Measurements from ENCODE around the gene HJURP. TPM values are rescaled to one million over a fixed set of nuclear protein-coding genes. Genes with fewer than 3 reads are reported as not detected.
A peak's percentile ranks its signal among the peaks of the same experiment; 100 is the strongest.

Gene HJURP
- polyA plus RNA-seq, 4 donors = 0.81 to 10.7 (median 5.9) TPM

DNA sequence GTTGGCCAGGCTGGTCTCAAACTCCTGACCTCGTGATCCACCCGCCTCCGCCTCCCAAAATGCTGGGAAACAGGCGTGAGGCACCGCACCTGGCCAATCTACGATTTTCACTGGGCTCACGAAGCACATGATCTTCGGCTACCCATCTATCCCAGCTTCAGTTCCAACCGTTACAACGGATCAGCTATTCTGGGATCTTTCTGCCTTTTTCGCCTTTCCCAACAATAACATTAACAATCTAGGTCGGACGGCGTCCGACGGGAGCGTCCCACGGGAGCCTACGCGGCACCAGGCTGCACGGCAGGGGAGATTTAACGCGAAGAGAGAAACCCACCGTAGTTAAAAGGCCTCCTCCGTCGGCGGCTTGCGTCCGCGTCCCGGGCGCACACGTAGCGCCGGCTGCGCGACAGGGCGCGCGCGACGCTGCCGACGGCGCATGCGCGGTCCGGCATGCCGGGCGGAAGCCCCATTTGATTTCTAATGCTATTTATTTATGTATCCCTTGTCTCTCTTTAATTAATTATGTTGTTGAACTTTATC lies 13.7 kb upstream of the HJURP start, which contains the start of gene MSL3B:
TSS of gene MSL3B (minus strand) at position 394 of the 540 bp plus-strand sequence.
- Histone ChIP-seq H3K4me3 (ENCODE audit: low read depth in 1 of 3, low read length in 3 of 3) (peak within 1 kb of the TSS; percentile 21 to 66 (median 56)), H3K9me3 (ENCODE audit: control insufficient read depth in 2 of 2, insufficient read depth in 1 of 2, low read depth in 1 of 2, low read length in 1 of 2) (peaks cover 0 to 8% of the 10 kb centered on the region in 2 donors), H3K27ac (ENCODE audit: low read depth in 1 of 3, low read length in 2 of 3) (peak within 1 kb of the TSS in 1 of 3 donors; percentile 22), H3K4me1 (ENCODE audit: control insufficient read depth in 3 of 3, insufficient read depth in 2 of 3, low read depth in 1 of 3, low read length in 2 of 3) (peaks cover 0 to 3% (median 0%) of the 10 kb centered on the region in 3 donors), H3K27me3 (ENCODE audit: control insufficient read depth in 3 of 3, insufficient read depth in 3 of 3, low read length in 3 of 3) (peaks cover 0 to 2% (median 0%) of the 10 kb centered on the region in 3 donors), H3K36me3 (ENCODE audit: control insufficient read depth in 3 of 3, insufficient read depth in 2 of 3, low read depth in 1 of 3, low read length in 3 of 3) (peaks cover 0 to 3% (median 0%) of the 10 kb centered on the region in 3 donors)
- WGBS, 3 donors = 8 to 10% (median 8%) methylated on average over 50 of the region's 50 CpGs
- DNase-seq = peak; percentile 65 to 77
- FAIRE-seq = no peak

DNA sequence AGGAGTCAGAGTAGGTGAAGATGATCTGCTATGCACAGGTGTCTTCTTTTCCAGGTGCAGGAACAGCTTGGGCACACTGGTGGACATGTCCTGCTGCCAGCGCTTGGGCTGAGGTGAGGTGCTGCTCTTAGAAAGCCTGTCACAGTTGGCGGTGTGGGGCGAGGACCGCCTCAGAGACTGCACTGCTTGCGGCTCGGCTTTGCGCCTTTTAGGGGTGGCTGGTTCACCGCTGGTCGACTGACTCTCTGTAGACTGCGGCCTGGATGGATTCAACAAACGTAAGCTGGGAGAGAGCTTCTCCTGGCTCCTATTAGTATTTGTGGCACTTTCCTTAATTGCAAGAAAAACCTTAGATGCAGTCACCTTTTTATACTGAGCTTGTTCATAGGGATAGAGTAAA lies 12.1 kb upstream of the HJURP start:
- Histone ChIP-seq H3K4me3 (ENCODE audit: low read depth in 1 of 3, low read length in 3 of 3) (no peak overlapping the region), H3K4me1 (ENCODE audit: control insufficient read depth in 3 of 3, insufficient read depth in 2 of 3, low read depth in 1 of 3, low read length in 2 of 3) (peaks cover 0 to 3% (median 0%) of the 10 kb centered on the region in 3 donors), H3K36me3 (ENCODE audit: control insufficient read depth in 3 of 3, insufficient read depth in 2 of 3, low read depth in 1 of 3, low read length in 3 of 3) (peaks cover 0 to 3% (median 0%) of the 10 kb centered on the region in 3 donors), H3K27ac (ENCODE audit: low read depth in 1 of 3, low read length in 2 of 3) (no peak overlapping the region), H3K9me3 (ENCODE audit: control insufficient read depth in 2 of 2, insufficient read depth in 1 of 2, low read depth in 1 of 2, low read length in 1 of 2) (peaks cover 0 to 8% of the 10 kb centered on the region in 2 donors), H3K27me3 (ENCODE audit: control insufficient read depth in 3 of 3, insufficient read depth in 3 of 3, low read length in 3 of 3) (peaks cover 0 to 2% (median 0%) of the 10 kb centered on the region in 3 donors)
- FAIRE-seq = no peak
- DNase-seq = no peak
- 94 to 100% (median 98%) methylated on average over 11 of the region's 11 CpGs for WGBS, 3 donors

DNA sequence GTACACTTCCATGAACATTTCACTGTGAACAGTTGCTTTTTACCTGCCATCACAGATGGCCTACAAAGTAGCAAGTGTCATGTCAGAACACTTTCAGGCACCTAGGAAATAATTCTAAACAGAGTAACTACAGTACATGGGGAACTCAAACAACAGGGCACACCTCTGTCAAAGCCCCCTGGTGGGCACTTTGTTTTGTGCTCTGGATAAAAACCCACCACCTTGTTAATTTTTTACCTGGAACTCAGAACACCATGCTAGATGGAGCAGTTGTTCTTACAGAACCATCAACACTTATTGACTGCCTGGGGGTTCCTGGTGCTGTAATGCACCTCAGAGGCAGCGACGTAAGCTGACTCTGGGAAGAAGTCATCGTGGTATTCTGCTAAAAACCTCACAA lies 11.5 kb upstream of the HJURP start:
- H3K27me3 ChIP-seq (ENCODE audit: control insufficient read depth in 3 of 3, insufficient read depth in 3 of 3, low read length in 3 of 3) = peaks cover 0 to 2% (median 0%) of the 10 kb centered on the region in 3 donors
- DNase-seq (no peak), FAIRE-seq (no peak)
- 81 to 97% (median 87%) methylated on average over 3 of the region's 3 CpGs for WGBS, 3 donors
- peaks cover 0 to 3% (median 0%) of the 10 kb centered on the region in 3 donors for H3K36me3 ChIP-seq (ENCODE audit: control insufficient read depth in 3 of 3, insufficient read depth in 2 of 3, low read depth in 1 of 3, low read length in 3 of 3)
- peaks cover 0 to 8% of the 10 kb centered on the region in 2 donors for H3K9me3 ChIP-seq (ENCODE audit: control insufficient read depth in 2 of 2, insufficient read depth in 1 of 2, low read depth in 1 of 2, low read length in 1 of 2)
- peaks cover 0 to 3% (median 0%) of the 10 kb centered on the region in 3 donors for H3K4me1 ChIP-seq (ENCODE audit: control insufficient read depth in 3 of 3, insufficient read depth in 2 of 3, low read depth in 1 of 3, low read length in 2 of 3)
- H3K4me3 ChIP-seq (ENCODE audit: low read depth in 1 of 3, low read length in 3 of 3) = no peak overlapping the region
- H3K27ac ChIP-seq (ENCODE audit: low read depth in 1 of 3, low read length in 2 of 3) = no peak overlapping the region

DNA sequence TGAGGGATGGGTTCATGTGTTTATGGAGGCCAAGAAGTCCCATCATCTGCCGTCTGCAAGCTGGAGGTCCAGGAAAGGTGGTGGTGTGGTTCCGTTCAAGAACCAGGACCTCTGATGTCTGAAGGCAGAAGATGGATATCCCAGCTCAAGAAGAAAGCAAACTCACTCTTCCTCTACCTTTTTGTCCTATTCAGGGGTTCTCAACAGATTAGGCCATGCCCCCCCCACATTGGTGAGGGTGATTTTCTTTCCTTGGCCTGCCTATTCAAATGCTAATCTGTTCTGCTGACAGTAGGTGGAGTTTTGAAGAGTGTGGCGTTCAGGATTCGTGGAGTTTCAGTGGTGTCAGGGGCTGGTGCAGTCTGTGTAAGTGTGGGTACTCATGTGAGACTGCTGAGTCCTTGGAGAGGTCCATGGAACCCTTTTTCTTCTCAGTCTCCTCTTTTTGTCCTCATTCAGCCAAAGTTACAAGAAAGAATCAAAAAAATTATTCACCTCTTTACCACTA lies 8.0 kb upstream of the HJURP start:
- DNase-seq = no peak
- Histone ChIP-seq H3K27me3 (ENCODE audit: control insufficient read depth in 3 of 3, insufficient read depth in 3 of 3, low read length in 3 of 3) (no peaks in the 10 kb centered on the region), H3K27ac (ENCODE audit: low read depth in 1 of 3, low read length in 2 of 3) (no peak overlapping the region), H3K4me1 (ENCODE audit: control insufficient read depth in 3 of 3, insufficient read depth in 2 of 3, low read depth in 1 of 3, low read length in 2 of 3) (peaks cover 0 to 4% (median 0%) of the 10 kb centered on the region in 3 donors), H3K36me3 (ENCODE audit: control insufficient read depth in 3 of 3, insufficient read depth in 2 of 3, low read depth in 1 of 3, low read length in 3 of 3) (peaks cover 0 to 3% (median 0%) of the 10 kb centered on the region in 3 donors), H3K9me3 (ENCODE audit: control insufficient read depth in 2 of 2, insufficient read depth in 1 of 2, low read depth in 1 of 2, low read length in 1 of 2) (peaks cover 0 to 8% of the 10 kb centered on the region in 2 donors), H3K4me3 (ENCODE audit: low read depth in 1 of 3, low read length in 3 of 3) (no peak overlapping the region)
- no peak for FAIRE-seq
- WGBS, 3 donors = 69 to 89% (median 81%) methylated on average over 4 of the region's 4 CpGs

DNA sequence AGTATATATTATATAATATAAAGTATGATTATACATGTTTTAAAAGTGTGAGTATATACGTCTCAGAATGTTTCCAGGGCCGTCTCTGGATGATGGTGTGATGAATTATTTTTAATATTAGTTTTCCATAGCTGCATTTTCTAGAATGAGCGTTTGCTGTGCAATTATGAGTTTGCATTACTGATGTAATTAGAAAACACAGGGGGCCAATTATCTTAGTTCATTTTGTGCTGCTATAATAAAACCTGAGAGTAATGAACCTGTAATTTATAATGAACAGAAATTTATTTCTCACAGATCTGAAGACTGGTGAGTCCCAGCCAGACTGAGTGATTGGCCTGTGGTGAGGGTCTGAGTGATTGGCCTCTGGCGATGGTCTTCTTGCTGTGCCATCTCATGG lies 4.0 kb upstream of the HJURP start:
- Histone ChIP-seq H3K4me3 (ENCODE audit: low read depth in 1 of 3, low read length in 3 of 3) (no peak overlapping the region), H3K9me3 (ENCODE audit: control insufficient read depth in 2 of 2, insufficient read depth in 1 of 2, low read depth in 1 of 2, low read length in 1 of 2) (no peaks in the 10 kb centered on the region), H3K4me1 (ENCODE audit: control insufficient read depth in 3 of 3, insufficient read depth in 2 of 3, low read depth in 1 of 3, low read length in 2 of 3) (peaks cover 0 to 7% (median 0%) of the 10 kb centered on the region in 3 donors), H3K27ac (ENCODE audit: low read depth in 1 of 3, low read length in 2 of 3) (no peak overlapping the region), H3K27me3 (ENCODE audit: control insufficient read depth in 3 of 3, insufficient read depth in 3 of 3, low read length in 3 of 3) (no peaks in the 10 kb centered on the region), H3K36me3 (ENCODE audit: control insufficient read depth in 3 of 3, insufficient read depth in 2 of 3, low read depth in 1 of 3, low read length in 3 of 3) (no peaks in the 10 kb centered on the region)
- no peak for DNase-seq
- no peak for FAIRE-seq
- 82 to 90% (median 90%) methylated on average over 4 of the region's 4 CpGs for WGBS, 3 donors

DNA sequence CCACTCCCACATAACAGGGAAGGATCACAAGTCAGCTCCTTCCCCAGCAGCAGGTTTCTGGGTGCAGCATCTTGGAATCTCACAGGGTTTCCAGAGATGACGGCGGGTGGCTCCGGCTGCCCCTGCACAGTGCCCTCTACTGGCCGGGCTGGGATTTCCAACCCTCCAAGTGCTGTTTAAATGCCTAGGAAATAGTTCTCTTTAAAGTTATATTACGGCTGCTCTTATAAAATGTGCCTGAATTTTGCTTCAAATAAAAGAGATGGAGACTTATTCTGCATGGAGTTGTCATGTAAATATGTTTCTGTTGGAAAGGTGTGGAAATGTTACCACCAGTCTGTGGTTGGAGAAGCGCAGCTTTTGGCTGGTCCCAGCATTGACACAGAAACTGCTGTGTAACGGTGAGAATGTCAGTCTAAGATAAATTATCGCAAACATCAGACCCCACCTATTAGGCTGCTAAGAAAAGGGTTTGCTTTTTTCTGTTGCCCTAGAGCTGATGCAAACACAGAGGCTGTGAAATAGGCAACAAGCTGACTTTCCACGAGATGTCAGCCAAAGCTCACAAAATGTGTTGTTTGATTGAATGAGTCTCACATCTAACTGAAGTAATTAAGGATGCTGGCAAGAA lies 3.3 kb upstream of the HJURP start:
- H3K27ac ChIP-seq (ENCODE audit: low read depth in 1 of 3, low read length in 2 of 3) = no peak overlapping the region
- WGBS, 3 donors = 28 to 38% (median 36%) methylated on average over 9 of the region's 9 CpGs
- no peaks in the 10 kb centered on the region for H3K9me3 ChIP-seq (ENCODE audit: control insufficient read depth in 2 of 2, insufficient read depth in 1 of 2, low read depth in 1 of 2, low read length in 1 of 2)
- FAIRE-seq (no peak), DNase-seq (peak; percentile 64 to 74)
- no peaks in the 10 kb centered on the region for H3K27me3 ChIP-seq (ENCODE audit: control insufficient read depth in 3 of 3, insufficient read depth in 3 of 3, low read length in 3 of 3)
- H3K36me3 ChIP-seq (ENCODE audit: control insufficient read depth in 3 of 3, insufficient read depth in 2 of 3, low read depth in 1 of 3, low read length in 3 of 3) = no peaks in the 10 kb centered on the region
- peaks cover 0 to 10% (median 0%) of the 10 kb centered on the region in 3 donors for H3K4me1 ChIP-seq (ENCODE audit: control insufficient read depth in 3 of 3, insufficient read depth in 2 of 3, low read depth in 1 of 3, low read length in 2 of 3)
- H3K4me3 ChIP-seq (ENCODE audit: low read depth in 1 of 3, low read length in 3 of 3) = no peak overlapping the region

DNA sequence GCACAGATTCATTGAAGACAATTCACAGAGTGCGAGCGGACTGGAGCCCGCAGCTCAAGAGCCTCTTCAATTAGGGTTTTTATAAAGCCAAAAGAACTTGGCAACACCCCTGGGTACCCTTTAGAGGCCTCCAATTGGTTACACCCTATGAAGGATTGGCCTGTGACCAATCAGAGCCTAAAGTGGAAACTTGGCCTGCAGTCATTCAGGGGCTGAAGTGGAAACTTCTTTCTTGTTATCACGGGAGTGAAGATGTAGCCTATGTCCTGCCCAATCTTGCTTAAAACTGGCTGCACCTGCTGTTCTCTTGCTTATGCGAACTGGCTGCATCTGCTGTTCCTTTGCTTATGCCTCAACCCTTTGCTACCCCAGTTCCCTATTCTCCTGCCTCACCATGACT lies 1.8 kb upstream of the HJURP start:
- Histone ChIP-seq H3K9me3 (ENCODE audit: control insufficient read depth in 2 of 2, insufficient read depth in 1 of 2, low read depth in 1 of 2, low read length in 1 of 2) (no peaks in the 10 kb centered on the region), H3K36me3 (ENCODE audit: control insufficient read depth in 3 of 3, insufficient read depth in 2 of 3, low read depth in 1 of 3, low read length in 3 of 3) (peaks cover 0 to 6% (median 0%) of the 10 kb centered on the region in 3 donors), H3K27me3 (ENCODE audit: control insufficient read depth in 3 of 3, insufficient read depth in 3 of 3, low read length in 3 of 3) (no peaks in the 10 kb centered on the region), H3K4me3 (ENCODE audit: low read depth in 1 of 3, low read length in 3 of 3) (no peak overlapping the region), H3K4me1 (ENCODE audit: control insufficient read depth in 3 of 3, insufficient read depth in 2 of 3, low read depth in 1 of 3, low read length in 2 of 3) (peaks cover 0 to 10% (median 0%) of the 10 kb centered on the region in 3 donors), H3K27ac (ENCODE audit: low read depth in 1 of 3, low read length in 2 of 3) (no peak overlapping the region)
- 95 to 96% (median 95%) methylated on average over 5 of the region's 5 CpGs for WGBS, 3 donors
- DNase-seq (no peak), FAIRE-seq (no peak)

DNA sequence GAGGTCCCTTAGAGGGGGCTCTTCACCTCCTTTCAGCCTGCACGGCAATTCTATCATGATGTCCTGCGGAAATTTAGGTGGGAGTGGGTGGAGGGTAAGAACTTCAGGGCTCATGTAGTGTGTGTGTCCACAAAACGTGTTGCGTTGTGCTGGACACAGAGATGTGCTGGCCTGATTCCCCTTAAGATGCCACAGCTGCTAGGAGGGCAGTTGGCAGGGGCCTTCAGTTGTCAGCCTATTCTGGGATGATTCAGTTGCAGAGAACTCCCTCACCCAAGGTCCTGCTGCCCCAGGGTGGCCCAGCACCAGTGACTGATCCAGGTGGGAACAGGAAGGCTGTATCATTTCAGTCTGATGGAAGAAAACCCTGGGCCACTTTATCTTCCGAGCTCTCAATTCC lies 1.0 kb upstream of the HJURP start:
- Histone ChIP-seq H3K27me3 (ENCODE audit: control insufficient read depth in 3 of 3, insufficient read depth in 3 of 3, low read length in 3 of 3) (no peaks in the 10 kb centered on the region), H3K9me3 (ENCODE audit: control insufficient read depth in 2 of 2, insufficient read depth in 1 of 2, low read depth in 1 of 2, low read length in 1 of 2) (no peaks in the 10 kb centered on the region), H3K4me3 (ENCODE audit: low read depth in 1 of 3, low read length in 3 of 3) (no peak overlapping the region), H3K27ac (ENCODE audit: low read depth in 1 of 3, low read length in 2 of 3) (no peak overlapping the region), H3K36me3 (ENCODE audit: control insufficient read depth in 3 of 3, insufficient read depth in 2 of 3, low read depth in 1 of 3, low read length in 3 of 3) (peaks cover 0 to 9% (median 0%) of the 10 kb centered on the region in 3 donors), H3K4me1 (ENCODE audit: control insufficient read depth in 3 of 3, insufficient read depth in 2 of 3, low read depth in 1 of 3, low read length in 2 of 3) (peaks cover 0 to 10% (median 0%) of the 10 kb centered on the region in 3 donors)
- no peak for DNase-seq
- FAIRE-seq = no peak
- WGBS, 3 donors = 87 to 93% (median 87%) methylated on average over 5 of the region's 5 CpGs
